Trophoblast cell (in vitro differentiated cells and primary cell): ENCODE results near the gene IFNA1.
A peak's percentile ranks its signal among the peaks of the same experiment; 100 is the strongest.

ENCODE experiments used
- DNase-seq, 2 donors: peaks; one replicate each; pipeline ENCODE4 v3.0.0-alpha.2; 2016
- H2AFZ ChIP-seq: 2 replicates; pipeline ENCODE4 v1.6.1; 2013; ENCODE audit warnings: low read length, moderate library complexity, mild to moderate bottlenecking; ENCODE audit not compliant: insufficient read depth, poor library complexity
- H2AK5ac ChIP-seq: 2 replicates; pipeline ENCODE4 v1.6.1; 2013; ENCODE audit warnings: mild to moderate bottlenecking, low read length
- H2BK120ac ChIP-seq: 2 replicates; pipeline ENCODE4 v1.6.1; 2013; ENCODE audit warnings: low read length, mild to moderate bottlenecking, moderate library complexity; ENCODE audit not compliant: insufficient read depth, poor library complexity
- H2BK12ac ChIP-seq: 2 replicates; pipeline ENCODE4 v1.6.1; 2013; ENCODE audit warnings: mild to moderate bottlenecking, low read length, moderate library complexity
- H2BK5ac ChIP-seq: 2 replicates; pipeline ENCODE4 v1.6.1; 2013; ENCODE audit warnings: low read length, low read depth, moderate library complexity, mild to moderate bottlenecking; ENCODE audit not compliant: poor library complexity
- H3K14ac ChIP-seq: 2 replicates; pipeline ENCODE4 v1.6.1; 2013; ENCODE audit warnings: mild to moderate bottlenecking, low read length
- H3K18ac ChIP-seq: 2 replicates; pipeline ENCODE4 v1.6.1; 2013; ENCODE audit warnings: mild to moderate bottlenecking, low read length
- H3K23ac ChIP-seq: 2 replicates; pipeline ENCODE4 v1.6.1; 2013; ENCODE audit warnings: low read length
- H3K27ac ChIP-seq: 2 replicates; pipeline ENCODE4 v1.5.1; 2013; ENCODE audit warnings: low read depth, mild to moderate bottlenecking, inconsistent platforms, low read length, moderate library complexity
- H3K27me3 ChIP-seq: 2 replicates; pipeline ENCODE4 v1.6.1; 2013; ENCODE audit warnings: inconsistent platforms, mild to moderate bottlenecking, low read length, moderate library complexity; ENCODE audit not compliant: insufficient read depth
- H3K36me3 ChIP-seq, 2 experiments: 1 replicate in 1 of 2; 2 replicates in 1 of 2; pipeline ENCODE4 v1.6.1; 2013; ENCODE audit warnings: low read length in 2 of 2, mild to moderate bottlenecking in 2 of 2, moderate library complexity in 1 of 2; ENCODE audit not compliant: insufficient read depth in 2 of 2, control insufficient read depth in 1 of 2
- H3K4ac ChIP-seq: 2 replicates; pipeline ENCODE4 v1.6.1; 2013; ENCODE audit warnings: low read depth, mild to moderate bottlenecking, low read length, moderate library complexity
- H3K4me1 ChIP-seq, 2 experiments: 1 replicate in 1 of 2; 2 replicates in 1 of 2; pipeline ENCODE4 v1.6.1; 2013; ENCODE audit warnings: low read length in 2 of 2, mild to moderate bottlenecking in 2 of 2, moderate library complexity in 1 of 2; ENCODE audit not compliant: insufficient read depth in 2 of 2, control insufficient read depth in 1 of 2
- H3K4me2 ChIP-seq: 2 replicates; pipeline ENCODE4 v1.6.1; 2013; ENCODE audit warnings: inconsistent platforms, mild to moderate bottlenecking, low read length, moderate library complexity
- H3K4me3 ChIP-seq: 2 replicates; pipeline ENCODE4 v1.5.1; 2013; ENCODE audit warnings: mild to moderate bottlenecking, low read depth, low read length, inconsistent platforms
- H3K79me1 ChIP-seq: one replicate; pipeline ENCODE4 v1.6.1; 2013; ENCODE audit warnings: low read length
- H3K79me2 ChIP-seq: 2 replicates; pipeline ENCODE4 v1.6.1; 2013; ENCODE audit warnings: low read length, mild to moderate bottlenecking; ENCODE audit not compliant: control insufficient read depth, insufficient read depth, poor library complexity
- H3K9ac ChIP-seq: 2 replicates; pipeline ENCODE4 v1.6.1; 2013; ENCODE audit warnings: mild to moderate bottlenecking, low read length
- H3K9me3 ChIP-seq: 2 replicates; pipeline ENCODE4 v1.6.1; 2013; ENCODE audit warnings: low read depth, mild to moderate bottlenecking, control low read depth, inconsistent platforms, low read length; ENCODE audit not compliant: insufficient read depth
- H4K12ac ChIP-seq: 2 replicates; pipeline ENCODE4 v1.6.1; 2013; ENCODE audit warnings: low read depth, mild to moderate bottlenecking, low read length, moderate library complexity
- H4K8ac ChIP-seq: 2 replicates; pipeline ENCODE4 v1.6.1; 2013; ENCODE audit warnings: low read depth, mild to moderate bottlenecking, low read length, moderate library complexity
- H4K91ac ChIP-seq: one replicate; pipeline ENCODE4 v1.6.1; 2013; ENCODE audit warnings: low read depth, mild to moderate bottlenecking, low read length, moderate library complexity
- WGBS: extraction: QIAGEN DNeasy Blood & Tissue Kit; methylation state at CpG from one replicate; pipeline ENCODE4 v1.1.7; 2013; ENCODE audit warnings: missing lambda C conversion rate; ENCODE audit not compliant: insufficient read length, insufficient coverage; ENCODE audit errors: extremely low coverage; 5-methylcytosine and 5-hydroxymethylcytosine counted together

Gene IFNA1

DNA sequence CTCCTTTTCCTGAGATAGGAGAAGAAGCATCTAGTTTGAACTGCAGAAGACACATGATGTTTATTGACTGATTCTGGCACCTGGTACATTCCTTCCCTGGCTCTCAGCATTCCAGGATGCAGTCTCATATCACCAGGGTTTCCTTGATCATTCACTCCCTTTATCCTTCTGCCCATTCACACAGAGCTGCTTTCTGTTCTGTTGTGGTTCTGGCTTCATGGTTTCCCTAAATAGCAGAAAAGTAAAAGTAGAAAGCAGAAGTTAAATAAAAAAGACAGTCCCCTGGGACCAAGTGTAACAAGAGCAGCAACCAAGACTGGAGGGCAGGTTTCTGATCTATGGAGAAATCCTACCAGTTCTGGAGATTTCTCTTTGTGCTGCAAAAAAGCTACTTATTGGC is 28.1 kb upstream of the IFNA1 start:
- Histone ChIP-seq H2AK5ac (no peak overlapping the region), H3K27me3 (no peaks in the 10 kb centered on the region)

DNA sequence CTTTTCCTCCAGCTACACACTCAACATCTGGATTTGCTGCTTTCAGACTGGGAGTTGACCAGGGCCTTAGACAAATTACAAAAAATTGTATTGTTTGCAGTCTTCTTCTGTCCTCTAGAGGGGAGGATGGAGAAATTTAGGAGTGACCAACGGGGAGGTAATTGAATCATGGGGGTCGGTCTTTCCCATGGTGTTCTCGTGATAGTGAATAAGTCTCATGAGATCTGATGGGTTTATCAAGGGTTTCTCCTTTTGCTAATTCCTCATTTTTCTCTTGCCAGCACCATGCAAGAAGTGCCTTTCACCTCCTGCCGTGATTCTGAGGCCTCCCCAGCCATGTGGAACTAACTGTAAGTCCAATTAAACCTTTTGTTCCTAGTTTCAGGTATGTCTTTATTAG is 27.1 kb upstream of the IFNA1 start:
- H3K4ac ChIP-seq, result no peak overlapping the region

More for the DNA sequence above, 28.1 kb upstream of the IFNA1 start:
- Histone ChIP-seq H3K4me3 (no peak overlapping the region), H4K12ac (no peak overlapping the region), H3K18ac (no peak overlapping the region), H4K91ac (no peak overlapping the region), H2BK12ac (no peak overlapping the region), H2AFZ (no peak overlapping the region), H3K36me3 (no peaks in the 10 kb centered on the region), H3K79me1 (no peaks in the 10 kb centered on the region), H3K23ac (no peak overlapping the region), H3K27ac (no peak overlapping the region), H2BK120ac (no peak overlapping the region), H4K8ac (no peak overlapping the region), H3K14ac (no peak overlapping the region), H3K4me2 (no peak overlapping the region), H3K79me2 (no peaks in the 10 kb centered on the region), H3K9ac (no peak overlapping the region), H3K4ac (no peak overlapping the region), H3K4me1 (no peaks in the 10 kb centered on the region), H2BK5ac (no peak overlapping the region), H3K9me3 (no peaks in the 10 kb centered on the region)
- no peak for DNase-seq

DNA sequence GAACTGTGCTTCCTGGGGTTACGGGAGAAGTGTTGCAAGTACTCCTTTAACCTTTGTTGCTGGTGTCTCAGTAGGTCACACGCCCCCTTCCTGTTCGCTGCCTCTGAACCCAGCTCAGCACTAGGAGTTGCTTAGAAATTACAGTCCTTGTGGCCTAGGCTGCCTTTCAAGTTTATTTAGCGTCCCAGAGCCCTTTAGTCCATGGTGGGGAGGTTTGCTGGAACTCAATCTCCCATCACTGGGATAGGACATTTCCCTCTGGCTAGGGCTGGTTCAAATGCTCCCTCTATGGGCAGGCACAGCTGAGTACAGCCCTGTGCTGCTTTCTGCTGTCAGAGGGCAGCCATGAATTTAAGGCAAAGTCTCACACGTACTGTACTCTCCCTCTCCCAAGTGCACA is 26.6 kb upstream of the IFNA1 start:
- H4K91ac ChIP-seq, result no peak overlapping the region
- H3K18ac ChIP-seq, result no peak overlapping the region
- no peaks in the 10 kb centered on the region for H3K79me1 ChIP-seq
- no peaks in the 10 kb centered on the region for H3K36me3 ChIP-seq
- no peak overlapping the region for H3K4me2 ChIP-seq
- H3K4ac ChIP-seq, result no peak overlapping the region
- H3K4me1 ChIP-seq, result no peaks in the 10 kb centered on the region
- H4K8ac ChIP-seq, result no peak overlapping the region
- H2BK5ac ChIP-seq, result no peak overlapping the region
- H3K9me3 ChIP-seq, result no peaks in the 10 kb centered on the region
- no peak overlapping the region for H3K27ac ChIP-seq
- no peak overlapping the region for H3K4me3 ChIP-seq
- H3K9ac ChIP-seq, result no peak overlapping the region
- WGBS, result no CpG with 5 or more reads among the region's 5 CpGs
- no peaks in the 10 kb centered on the region for H3K79me2 ChIP-seq
- no peak overlapping the region for H4K12ac ChIP-seq
- no peak overlapping the region for H3K14ac ChIP-seq
- DNase-seq, result peak; percentile 9 to 27
- no peak overlapping the region for H2AFZ ChIP-seq
- no peak overlapping the region for H2AK5ac ChIP-seq
- no peak overlapping the region for H3K23ac ChIP-seq
- H2BK12ac ChIP-seq, result no peak overlapping the region
- no peaks in the 10 kb centered on the region for H3K27me3 ChIP-seq
- no peak overlapping the region for H2BK120ac ChIP-seq

More for the DNA sequence above, 27.1 kb upstream of the IFNA1 start:
- Histone ChIP-seq H2BK120ac (no peak overlapping the region), H3K79me2 (no peaks in the 10 kb centered on the region), H3K14ac (no peak overlapping the region), H3K18ac (no peak overlapping the region), H2AFZ (no peak overlapping the region), H2AK5ac (no peak overlapping the region), H3K9ac (no peak overlapping the region), H3K9me3 (no peaks in the 10 kb centered on the region), H2BK5ac (no peak overlapping the region), H4K91ac (no peak overlapping the region), H3K23ac (no peak overlapping the region), H3K4me2 (no peak overlapping the region), H4K8ac (no peak overlapping the region), H3K4me1 (no peaks in the 10 kb centered on the region), H3K27ac (no peak overlapping the region), H2BK12ac (no peak overlapping the region), H3K27me3 (no peaks in the 10 kb centered on the region), H3K36me3 (no peaks in the 10 kb centered on the region), H3K79me1 (no peaks in the 10 kb centered on the region), H3K4me3 (no peak overlapping the region), H4K12ac (no peak overlapping the region)
- no CpG with 5 or more reads among the region's 4 CpGs for WGBS
- DNase-seq, result no peak

DNA sequence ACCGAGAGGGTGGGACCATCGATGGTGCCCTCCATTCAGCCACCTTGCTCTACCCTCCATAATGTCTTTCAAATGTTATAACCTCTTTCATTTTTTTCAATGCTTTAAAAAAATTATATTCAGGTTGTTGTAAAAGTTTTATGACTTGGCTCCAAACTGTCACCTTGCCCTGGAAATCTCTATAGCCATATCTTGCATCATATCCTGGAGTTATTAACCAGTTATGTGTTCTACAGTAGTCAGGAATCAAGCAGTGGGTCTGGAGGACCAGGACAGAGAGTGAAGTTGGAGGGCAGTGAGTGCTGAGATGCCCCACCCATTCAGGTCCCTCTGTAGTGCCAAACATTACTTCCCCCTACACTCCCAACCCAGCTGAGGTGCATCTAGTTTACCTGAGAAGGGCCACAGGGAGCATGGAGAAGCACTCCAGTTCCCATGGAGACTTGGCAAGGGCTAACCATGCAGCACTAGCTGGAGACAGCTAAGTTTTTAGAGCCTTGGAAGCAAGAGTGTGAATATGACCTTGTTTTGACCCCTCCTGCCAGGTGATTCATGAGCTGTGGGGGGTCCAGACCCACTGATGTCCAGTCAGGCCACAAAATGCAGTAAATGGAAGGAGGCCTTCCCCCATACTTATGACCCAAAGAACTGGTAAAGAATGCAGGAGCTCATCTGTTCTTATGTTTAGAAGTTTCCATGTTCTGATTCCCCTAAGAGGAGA is 25.9 kb upstream of the IFNA1 start:
- H3K18ac ChIP-seq, result no peak overlapping the region
- no peak overlapping the region for H4K12ac ChIP-seq
- H4K8ac ChIP-seq, result no peak overlapping the region
- H2AK5ac ChIP-seq, result no peak overlapping the region
- H3K4me2 ChIP-seq, result no peak overlapping the region
- H3K79me1 ChIP-seq, result no peaks in the 10 kb centered on the region
- H3K4ac ChIP-seq, result no peak overlapping the region
- no peak overlapping the region for H2AFZ ChIP-seq
- WGBS, result no CpG with 5 or more reads among the region's 2 CpGs
- no peak overlapping the region for H3K27ac ChIP-seq
- H3K14ac ChIP-seq, result no peak overlapping the region
- H3K9ac ChIP-seq, result no peak overlapping the region
- no peaks in the 10 kb centered on the region for H3K36me3 ChIP-seq
- H3K4me3 ChIP-seq, result no peak overlapping the region
- no peak for DNase-seq
- H3K79me2 ChIP-seq, result no peaks in the 10 kb centered on the region
- no peak overlapping the region for H2BK12ac ChIP-seq
- H2BK5ac ChIP-seq, result no peak overlapping the region
- no peak overlapping the region for H2BK120ac ChIP-seq
- H3K9me3 ChIP-seq, result no peaks in the 10 kb centered on the region
- no peak overlapping the region for H3K23ac ChIP-seq
- H4K91ac ChIP-seq, result no peak overlapping the region
- H3K4me1 ChIP-seq, result no peaks in the 10 kb centered on the region
- no peaks in the 10 kb centered on the region for H3K27me3 ChIP-seq
